GM12864 (cell line): Measurements from ENCODE around the gene AHR.

Experiments used
- DNase-seq: peaks from one replicate; pipeline ENCODE4 v3.0.0-alpha.2; 2011; ENCODE audit warnings: low read depth
- H3K4me3 ChIP-seq: 2 replicates; pipeline ENCODE4 v1.5.1; 2011; ENCODE audit warnings: mild to moderate bottlenecking, low read depth, low read length, control low read depth
- CTCF ChIP-seq: IDR thresholded peaks from 2 replicates; pipeline ENCODE4 v1.5.1; 2011; ENCODE audit warnings: low read depth, mild to moderate bottlenecking, moderate library complexity, low read length, control low read depth, inconsistent platforms; ENCODE audit errors: missing control alignments

The AHR gene

GRCh38 chr7:17311194-17311593 lies 12.7 kb downstream of the AHR start:
- DNase-seq = no peak
- H3K4me3 ChIP-seq = no peak overlapping the region
- TF ChIP-seq CTCF = no peak

GRCh38 chr7:17311952-17312351 lies 13.5 kb downstream of the AHR start:
- DNase-seq = no peak
- H3K4me3 ChIP-seq = no peak overlapping the region
- no peak for TF ChIP-seq CTCF

GRCh38 chr7:17312641-17313040 lies 14.2 kb downstream of the AHR start:
- DNase-seq = no peak
- TF ChIP-seq CTCF = no peak
- no peak overlapping the region for H3K4me3 ChIP-seq

- TF ChIP-seq CTCF = no peak
- H3K4me3 ChIP-seq = no peak overlapping the region
Measured at GRCh38 chr7:17313194-17313593, 14.7 kb downstream of the AHR start.

GRCh38 chr7:17315974-17316373 lies 17.5 kb downstream of the AHR start:
- TF ChIP-seq CTCF = no peak
- no peak overlapping the region for H3K4me3 ChIP-seq

More at GRCh38 chr7:17313194-17313593, 14.7 kb downstream of the AHR start:
- no peak for DNase-seq

GRCh38 chr7:17318146-17318545 lies 19.7 kb downstream of the AHR start:
- no peak for TF ChIP-seq CTCF
- DNase-seq = no peak

More at GRCh38 chr7:17315974-17316373, 17.5 kb downstream of the AHR start:
- no peak for DNase-seq

GRCh38 chr7:17319164-17320101 lies 21.0 kb downstream of the AHR start:
- DNase-seq = no peak
- H3K4me3 ChIP-seq = no peak overlapping the region
- TF ChIP-seq CTCF = no peak

More at GRCh38 chr7:17318146-17318545, 19.7 kb downstream of the AHR start:
- H3K4me3 ChIP-seq = no peak overlapping the region
